CD4-positive, alpha-beta T cell treated with Interleukin-1 beta for 1 hour (primary cell): Measurements from ENCODE around the gene BBLN.

ENCODE experiments used
- DNase-seq, 2 donors: peaks; one replicate each; pipeline ENCODE4 v3.0.0-alpha.2; 2020 to 2022

Gene BBLN

GRCh38 chr9:128145951-128146351 lies 14.1 kb upstream of the BBLN start:
- DNase-seq, result no peak

GRCh38 chr9:128146591-128147120 lies 13.4 kb upstream of the BBLN start:
- DNase-seq, result no peak

- no peak for DNase-seq
Observed at GRCh38 chr9:128148509-128149000, 11.5 kb upstream of the BBLN start.

GRCh38 chr9:128149001-128149701 lies 10.9 kb upstream of the BBLN start, which contains the start of gene LCN2:
LCN2 (plus strand) TSS chr9:128149453; CDS start chr9:128149526, 73 bp downstream.
- DNase-seq, result no peak

- no peak for DNase-seq
Observed at GRCh38 chr9:128149951-128150593, 10.0 kb upstream of the BBLN start.

- no peak for DNase-seq
Observed at GRCh38 chr9:128150594-128151308, 9.3 kb upstream of the BBLN start.

GRCh38 chr9:128151309-128152132 lies 8.5 kb upstream of the BBLN start:
- DNase-seq, result no peak

- DNase-seq, result no peak
Observed at GRCh38 chr9:128152133-128153059, 7.7 kb upstream of the BBLN start.

GRCh38 chr9:128153060-128153946 lies 6.8 kb upstream of the BBLN start:
- no peak for DNase-seq

- no peak for DNase-seq
Observed at GRCh38 chr9:128153947-128154695, 5.9 kb upstream of the BBLN start.

GRCh38 chr9:128155736-128156500 lies 4.1 kb upstream of the BBLN start:
- DNase-seq, result no peak

- DNase-seq, result peak; percentile 56 to 72
Observed at GRCh38 chr9:128159522-128159783, 612 bp upstream of the BBLN start.

GRCh38 chr9:128160603-128160987 lies 530 bp downstream of the BBLN start:
- peak in 1 of 2 donors; percentile 21 for DNase-seq

- no peak for DNase-seq
Observed at GRCh38 chr9:128161215-128161902, 1.3 kb downstream of the BBLN start.

GRCh38 chr9:128162215-128163026 lies 2.4 kb downstream of the BBLN start:
- DNase-seq, result no peak

GRCh38 chr9:128163027-128163515 lies 3.0 kb downstream of the BBLN start:
- DNase-seq, result no peak
